Ureter (tissue), 1 donor: Measurements from ENCODE around the gene RBP4. TPM values are rescaled to one million over a fixed set of nuclear protein-coding genes. Genes with fewer than 3 reads are reported as not detected.

Experiments
- DNase-seq: peaks from one replicate; pipeline ENCODE4 v3.0.0-alpha.2; 2020; ENCODE audit warnings: low spot score
- total RNA-seq: library from RNA; stranded (reverse); gene quantifications from one replicate; pipeline ENCODE4 v1.2.4, GENCODE V29; 2023
- donor health status: DM: yes; HTN: yes; CAD: no.

RBP4 gene
- 3.3 TPM for total RNA-seq

GRCh38 chr10:93601146-93601773 lies at the start of gene RBP4:
Gene RBP4 (minus strand): TSS chr10:93601235. CDS start chr10:93601028, 207 bp downstream.
- DNase-seq: no peak

DNA sequence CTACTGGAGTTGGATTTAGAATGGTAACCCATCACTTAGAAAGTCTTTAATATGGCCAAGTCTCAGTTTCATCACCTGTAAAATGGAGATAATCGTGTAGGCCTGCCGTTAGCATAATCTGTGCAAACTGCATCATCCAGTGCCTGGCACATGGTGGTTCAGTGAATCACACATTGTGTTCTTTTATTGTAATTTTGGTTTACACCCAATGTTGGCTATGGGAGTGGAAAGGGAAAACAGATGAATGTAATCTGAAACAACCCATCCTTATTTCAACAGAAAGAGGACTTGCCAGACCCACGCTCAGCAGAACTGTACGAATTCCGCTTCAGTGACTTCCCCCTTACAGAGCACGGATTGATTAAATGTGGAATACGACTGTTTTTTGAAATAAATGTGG lies 38.8 kb upstream of the RBP4 start:
- DNase-seq: no peak

DNA sequence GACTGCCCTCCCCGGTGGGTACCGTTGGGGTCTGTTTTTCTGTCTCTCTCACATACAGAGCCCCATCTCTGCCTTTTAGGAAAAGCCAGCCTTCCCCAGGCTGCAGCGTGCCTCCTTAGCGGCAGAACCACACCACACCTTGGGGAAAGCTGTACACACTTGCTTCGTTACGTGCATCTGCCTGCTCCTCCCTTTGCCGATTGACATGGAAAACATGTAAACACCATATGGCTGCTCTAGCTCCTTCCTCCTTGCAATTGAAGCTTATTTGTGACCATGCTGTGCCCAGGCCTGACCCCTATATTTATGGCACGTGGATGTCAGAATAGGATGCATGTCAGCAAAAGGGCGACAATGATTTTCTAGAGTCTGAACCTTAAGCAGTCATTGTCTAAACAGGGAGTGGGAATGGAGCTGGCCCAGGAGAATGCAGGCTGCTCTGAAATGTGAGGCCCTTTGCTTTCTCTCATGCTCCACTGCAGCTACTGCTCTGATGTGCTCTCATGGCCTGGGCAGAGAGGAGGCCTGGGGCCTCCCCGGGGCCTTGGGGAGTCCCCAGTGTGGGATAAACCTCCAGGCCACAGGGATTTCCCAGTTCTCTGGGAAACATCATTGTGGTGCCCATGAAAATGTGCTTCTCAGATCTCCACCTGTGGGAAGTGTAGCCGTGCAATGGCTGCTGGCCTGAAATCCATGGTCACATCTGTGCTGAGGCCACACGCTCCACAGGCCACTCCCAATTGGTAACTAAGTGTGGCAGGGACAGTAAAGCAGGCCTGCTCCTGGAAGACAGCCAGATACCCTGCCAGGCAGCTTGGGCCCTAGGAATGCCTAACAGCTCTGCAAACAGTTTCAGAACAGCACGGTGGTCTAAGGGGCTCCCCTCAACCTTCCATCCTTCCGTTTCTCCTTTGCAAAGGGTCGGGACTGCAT lies 29.9 kb upstream of the RBP4 start:
- no peak for DNase-seq

GRCh38 chr10:93629647-93630305 lies 28.7 kb upstream of the RBP4 start:
- no peak for DNase-seq

DNA sequence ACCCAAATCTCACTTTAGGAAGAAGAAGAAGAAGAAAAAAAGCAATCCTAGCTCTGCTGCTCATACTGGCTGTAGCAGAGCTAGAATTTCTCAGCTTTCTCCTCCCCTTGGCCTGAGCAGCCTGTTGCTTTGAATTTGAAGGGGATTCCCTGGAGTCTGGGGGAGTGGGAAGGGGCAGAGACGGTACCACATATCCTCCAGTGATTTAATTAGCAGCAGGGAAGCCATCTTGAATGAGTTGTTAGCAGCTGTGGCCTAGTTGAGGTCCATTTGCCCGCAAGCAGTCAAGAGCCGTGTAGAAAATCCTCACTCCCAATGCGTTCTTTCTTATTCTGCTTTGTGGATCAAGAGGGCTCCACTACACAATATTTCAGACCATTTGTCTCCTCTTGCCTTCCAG lies 27.8 kb upstream of the RBP4 start:
- no peak for DNase-seq

DNA sequence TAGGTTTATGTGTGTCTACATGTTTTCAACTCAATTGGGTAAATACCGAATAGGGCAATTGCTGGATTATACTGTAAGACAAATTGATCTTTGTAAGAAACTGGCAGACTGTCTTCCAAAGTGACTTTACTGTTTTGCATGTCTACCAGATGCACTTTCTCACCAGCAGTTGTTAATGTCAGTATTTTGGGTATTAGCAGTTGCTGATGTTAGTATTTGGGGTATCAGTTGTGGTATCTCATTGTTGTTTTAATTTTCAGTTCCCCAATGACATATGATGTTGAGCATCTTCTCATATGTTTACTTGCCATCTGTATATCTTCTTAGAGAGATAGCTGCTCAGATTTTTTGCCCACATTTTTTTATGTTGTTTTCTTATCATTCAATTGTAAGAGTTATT lies 21.9 kb upstream of the RBP4 start:
- DNase-seq: no peak

DNA sequence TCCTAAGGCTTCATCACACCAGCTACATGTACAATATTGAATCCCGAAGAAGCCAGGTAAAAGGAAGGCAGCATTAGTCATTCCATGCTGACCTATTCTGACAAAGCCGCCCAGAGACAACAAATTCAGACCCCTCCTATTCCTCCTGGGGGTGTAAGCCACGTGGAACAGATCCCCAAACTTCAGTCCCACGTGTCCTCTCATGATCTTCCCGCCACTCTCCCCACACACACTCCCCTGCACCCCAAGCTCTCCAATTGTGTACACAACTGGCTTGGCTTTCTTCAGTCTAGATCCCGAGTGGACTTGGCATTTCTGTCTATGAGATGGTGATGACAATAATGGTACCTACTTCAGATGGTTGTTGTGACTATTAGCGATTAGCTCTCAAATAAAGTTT lies 19.9 kb upstream of the RBP4 start:
- no peak for DNase-seq

GRCh38 chr10:93615576-93616235 lies 14.7 kb upstream of the RBP4 start:
- DNase-seq: no peak

DNA sequence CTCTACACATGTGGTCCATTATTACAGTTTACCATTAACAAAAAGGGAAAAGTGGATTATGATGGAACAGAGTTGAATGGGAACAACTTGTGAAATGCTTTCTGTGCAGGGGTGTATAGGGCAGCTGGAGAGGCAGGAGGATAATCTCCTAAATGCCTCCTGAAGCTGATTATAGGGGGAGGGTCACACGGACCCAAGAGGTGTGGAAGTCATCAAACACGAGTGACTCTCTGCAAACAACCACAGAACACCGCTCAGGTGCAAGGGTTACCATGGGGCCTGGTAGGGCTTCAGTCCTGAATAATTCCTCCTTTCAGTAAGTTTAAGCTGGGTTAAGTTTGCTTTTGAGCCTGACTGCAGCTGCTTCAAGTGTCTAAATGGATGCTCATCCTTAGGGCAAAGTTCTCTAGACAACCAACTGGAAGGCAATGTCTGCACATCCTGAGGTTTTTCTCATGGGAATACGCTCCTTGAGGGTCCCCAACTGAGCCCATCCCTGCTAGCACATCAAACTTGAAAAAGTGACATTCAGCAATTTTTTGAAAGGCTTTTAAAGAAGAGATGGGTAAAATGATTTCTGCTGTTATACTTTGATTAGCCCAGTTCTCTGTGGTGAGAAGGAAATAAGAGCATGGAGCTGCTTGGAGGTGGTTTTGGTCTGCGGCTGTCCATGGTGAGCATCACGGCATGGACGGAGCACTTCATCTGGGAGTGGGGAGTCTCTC lies 13.2 kb upstream of the RBP4 start:
- DNase-seq: no peak

DNA sequence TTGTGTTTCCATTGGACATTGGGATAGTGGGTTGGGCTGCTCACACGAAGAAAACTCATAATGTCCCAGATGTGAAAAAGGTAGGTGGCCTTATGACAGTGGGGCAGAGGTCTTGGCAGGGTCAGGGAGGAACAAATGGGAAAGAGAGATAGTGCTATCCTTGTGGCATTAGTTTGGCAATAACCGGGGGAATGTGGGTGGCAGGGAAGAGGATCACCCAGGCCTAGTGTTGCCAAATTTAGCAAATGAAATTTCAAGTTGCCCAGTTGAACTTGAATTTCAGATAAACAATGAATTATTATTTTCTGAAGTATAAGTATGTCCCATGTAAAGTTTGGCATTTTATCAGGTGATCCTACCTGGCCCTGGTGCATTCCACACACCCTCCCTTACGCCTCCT lies 12.1 kb upstream of the RBP4 start:
- DNase-seq: no peak

DNA sequence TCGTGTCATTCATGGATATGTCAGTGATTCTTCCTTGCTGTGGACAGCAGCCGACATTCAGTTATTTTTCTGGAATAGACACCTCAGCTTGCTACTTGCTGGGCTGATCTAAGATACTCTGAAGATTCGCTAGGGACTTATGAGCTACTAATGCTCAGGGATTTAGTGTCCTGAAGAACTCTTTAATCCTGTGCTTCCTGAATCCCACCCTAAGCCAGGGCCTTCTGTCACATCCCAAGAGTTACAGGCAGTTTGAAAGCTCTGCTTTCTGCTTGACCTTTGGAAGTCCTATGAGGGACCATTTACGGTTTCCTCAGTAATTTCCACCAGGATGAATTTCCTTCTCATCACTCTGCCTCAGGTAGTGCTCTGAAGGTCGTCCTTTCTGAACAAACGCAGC lies 11.3 kb upstream of the RBP4 start, which contains the start of gene PDE6C:
TSS of gene PDE6C (plus strand) at position 227 of the 400 bp plus-strand sequence. CDS start 189 bp downstream, outside the sequence.
- DNase-seq: no peak

GRCh38 chr10:93608421-93608820 lies 7.4 kb upstream of the RBP4 start:
- no peak for DNase-seq

- no peak for DNase-seq
Measured at GRCh38 chr10:93604146-93604545, 3.1 kb upstream of the RBP4 start.

DNA sequence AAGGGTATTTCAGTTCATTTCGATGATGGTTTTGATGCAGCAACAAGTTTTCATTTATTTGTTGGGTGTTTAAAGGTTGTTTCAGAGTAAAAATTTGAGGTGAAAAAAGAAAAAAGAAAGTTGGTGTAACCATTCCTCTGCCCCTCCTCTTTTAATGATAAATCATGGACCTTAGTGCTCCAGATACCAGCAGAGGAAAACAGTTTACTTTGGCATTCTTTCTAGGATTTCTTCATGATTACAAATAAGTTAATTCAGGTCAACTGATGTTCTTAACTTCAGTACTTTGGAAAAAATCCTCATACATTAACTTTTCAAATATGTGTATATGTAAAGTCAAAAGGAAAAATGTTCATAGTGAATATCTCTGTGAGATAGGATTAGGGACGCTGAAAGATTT lies 2.0 kb upstream of the RBP4 start:
- no peak for DNase-seq

- DNase-seq: no peak
Measured at GRCh38 chr10:93601774-93602162, 733 bp upstream of the RBP4 start.

- no peak for DNase-seq
Measured at GRCh38 chr10:93600446-93601145, 439 bp downstream of the RBP4 start.

GRCh38 chr10:93599778-93600177 lies 1.3 kb downstream of the RBP4 start:
- no peak for DNase-seq

DNA sequence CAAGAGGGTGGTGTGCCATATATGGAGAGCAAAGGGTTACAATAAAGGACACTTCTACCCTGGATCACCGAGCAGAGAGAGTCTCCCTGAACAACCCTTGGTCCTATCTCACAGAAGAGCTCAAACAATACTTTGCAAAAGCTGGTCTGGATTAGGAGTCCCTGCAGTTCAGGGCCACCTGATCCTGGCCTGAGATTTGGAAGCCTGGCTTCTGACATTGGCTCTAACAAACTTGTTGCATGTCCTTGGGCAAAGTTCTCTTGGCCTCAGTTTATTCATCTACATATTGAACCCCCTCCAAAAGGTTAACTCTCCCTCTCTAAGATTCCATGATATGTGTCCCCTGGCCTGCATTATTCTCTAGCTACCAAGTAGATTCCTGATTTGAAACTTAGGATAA lies 1.7 kb downstream of the RBP4 start:
- DNase-seq: no peak

- no peak for DNase-seq
Measured at GRCh38 chr10:93598157-93598556, 2.9 kb downstream of the RBP4 start.

DNA sequence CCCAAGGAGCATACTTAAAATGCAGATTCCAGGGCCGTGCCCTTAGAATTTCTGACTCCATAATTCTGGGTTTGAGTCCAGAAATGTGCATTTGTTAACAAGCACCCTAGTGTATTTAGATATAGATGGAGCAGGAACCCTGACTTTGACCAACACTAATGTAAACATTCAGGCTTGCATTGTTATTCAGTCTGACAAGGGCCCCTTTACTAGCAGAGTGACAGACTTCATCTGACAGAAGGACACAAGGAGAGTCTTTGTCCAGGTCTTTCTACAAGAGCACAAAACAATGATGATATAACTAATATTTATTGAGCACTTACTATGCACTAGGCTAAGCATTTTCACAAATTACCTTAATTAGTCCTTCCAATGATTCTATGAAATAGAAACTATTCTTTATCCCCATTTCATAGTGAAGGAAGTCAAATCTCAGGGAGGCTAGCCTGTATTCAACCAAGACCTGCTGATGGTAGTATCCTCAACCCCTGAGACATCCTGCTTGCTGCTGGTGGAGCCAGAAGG lies 3.9 kb downstream of the RBP4 start:
- DNase-seq: no peak

DNA sequence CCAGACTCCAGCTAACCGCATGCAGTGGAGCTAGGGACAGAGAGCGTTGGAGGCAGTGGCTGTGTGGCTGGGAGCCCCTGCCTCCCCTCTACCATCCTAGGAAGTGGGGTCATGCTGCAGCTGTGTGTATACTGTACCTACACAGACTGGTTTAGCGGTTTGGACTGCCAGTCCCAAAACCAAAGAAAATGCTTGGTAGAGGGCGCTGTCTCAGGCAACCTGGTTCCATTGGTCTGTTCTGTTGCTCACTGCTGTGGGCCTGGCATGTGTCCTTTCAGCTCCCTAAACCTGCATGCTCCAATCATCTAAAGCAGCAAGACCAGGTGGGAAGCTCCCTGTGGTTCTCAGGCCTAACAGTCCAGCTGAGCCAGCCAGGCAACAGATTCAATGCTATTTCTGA lies 4.5 kb downstream of the RBP4 start:
- no peak for DNase-seq
